GM19025 (cell line): ENCODE measurements around the gene CENPW.

ENCODE experiments used
- ATAC-seq: cut with Tn5 transposase; IDR thresholded peaks from one replicate; pipeline ENCODE4 v1.9.1; 2021; ENCODE audit warnings: mild to moderate bottlenecking, low read depth, moderate library complexity; ENCODE audit not compliant: unreplicated experiment

CENPW gene

DNA sequence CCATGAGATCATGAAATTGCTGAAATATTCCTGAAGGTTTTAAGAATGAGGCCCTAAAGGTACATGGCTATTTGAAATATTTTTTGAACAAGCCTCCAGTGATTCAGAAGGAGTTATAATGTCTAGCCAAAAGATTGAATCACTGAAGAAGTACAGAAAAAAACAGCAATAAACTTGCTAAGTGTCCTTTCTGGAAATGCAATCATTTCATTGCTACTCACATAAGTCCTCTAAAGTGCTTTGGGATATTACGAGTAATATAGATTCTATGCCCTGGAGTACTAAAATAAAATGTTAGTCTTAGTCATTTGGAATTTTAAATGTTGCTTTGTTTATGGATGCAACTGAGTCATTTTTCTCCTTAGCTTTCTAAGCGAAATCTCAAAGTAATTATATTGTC, 32.7 kb downstream of the CENPW start:
- no peak for ATAC-seq

DNA sequence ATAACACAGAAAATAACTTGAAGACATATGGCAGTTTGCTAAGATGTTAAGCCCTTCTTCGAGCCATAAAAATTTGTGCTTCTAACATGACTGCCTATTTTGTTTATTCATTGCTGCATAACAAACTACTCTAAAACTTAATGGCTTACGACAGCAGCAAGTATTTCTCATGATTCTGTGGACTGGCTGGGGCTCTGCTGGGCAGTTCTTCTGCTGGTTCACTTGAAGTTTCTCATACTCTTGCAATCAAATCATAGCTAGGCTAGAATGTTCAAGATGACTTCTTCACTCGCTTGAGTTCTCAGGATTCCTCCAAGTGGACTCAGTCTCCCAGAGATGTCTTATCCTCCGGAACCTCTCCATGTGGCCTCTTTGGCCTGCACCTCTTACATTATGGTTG, 33.4 kb downstream of the CENPW start:
- no peak for ATAC-seq

DNA sequence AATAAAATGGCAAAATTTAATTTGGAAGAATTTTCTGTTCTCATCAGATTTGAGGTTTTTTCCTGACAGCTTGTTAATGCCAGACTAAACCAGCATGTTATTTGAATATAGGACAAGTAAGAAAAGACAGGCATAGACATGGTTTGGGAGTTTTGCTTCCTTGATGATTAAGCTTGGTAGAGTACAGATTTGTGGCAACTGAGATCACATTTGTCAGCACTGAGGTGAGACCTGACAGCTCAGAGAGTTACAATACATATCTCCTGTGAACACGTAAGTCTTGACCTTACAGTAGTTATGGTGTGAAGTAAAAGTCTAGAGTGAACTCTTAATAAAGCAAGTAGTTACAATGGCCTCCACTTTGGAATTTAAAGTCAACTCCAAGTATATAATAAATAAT, 34.5 kb downstream of the CENPW start:
- ATAC-seq = no peak

DNA sequence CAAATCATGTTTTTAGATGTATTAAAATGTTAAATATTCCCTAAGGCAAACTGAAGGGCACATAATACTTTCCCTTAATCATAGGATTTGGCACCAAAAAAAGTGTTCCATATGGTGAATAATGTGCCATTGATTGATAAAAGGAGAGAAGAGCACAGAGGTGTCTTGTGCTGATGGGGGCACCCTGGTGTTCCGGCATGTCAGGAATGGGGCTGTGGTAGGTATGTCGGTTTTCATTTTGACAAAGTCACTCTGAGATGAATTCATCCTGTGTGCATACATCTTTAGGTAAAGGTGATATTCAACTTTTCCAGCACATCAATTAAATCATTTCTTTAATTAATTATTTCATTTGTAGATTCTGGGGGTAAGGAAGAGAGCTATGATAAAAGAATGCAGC, 36.8 kb downstream of the CENPW start:
- ATAC-seq = no peak

DNA sequence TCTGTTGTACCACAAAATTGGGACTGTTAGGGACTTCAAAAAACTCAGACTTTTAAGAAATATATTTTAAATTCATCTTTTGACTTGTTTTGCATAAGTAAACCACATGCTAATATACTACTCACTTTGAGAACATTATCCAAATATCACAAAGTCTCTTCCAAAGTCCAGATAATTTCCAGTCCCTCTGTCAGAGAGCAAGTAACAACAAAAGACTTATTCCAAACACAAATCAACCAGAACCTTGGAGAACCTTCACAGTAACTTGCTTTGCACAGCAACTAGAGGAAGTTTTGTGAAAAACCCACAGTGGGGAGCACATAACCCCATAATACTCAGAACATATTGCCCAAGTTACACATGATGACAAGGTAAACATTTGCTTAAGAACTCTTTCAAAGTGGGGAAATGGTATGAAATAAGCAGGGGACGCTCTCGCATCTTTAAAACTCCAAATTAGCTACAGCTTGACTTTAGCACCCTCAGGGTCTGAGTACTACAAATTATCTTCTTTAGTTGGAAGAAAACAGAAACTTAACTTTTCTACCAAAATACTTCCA, 37.8 kb downstream of the CENPW start:
- no peak for ATAC-seq

DNA sequence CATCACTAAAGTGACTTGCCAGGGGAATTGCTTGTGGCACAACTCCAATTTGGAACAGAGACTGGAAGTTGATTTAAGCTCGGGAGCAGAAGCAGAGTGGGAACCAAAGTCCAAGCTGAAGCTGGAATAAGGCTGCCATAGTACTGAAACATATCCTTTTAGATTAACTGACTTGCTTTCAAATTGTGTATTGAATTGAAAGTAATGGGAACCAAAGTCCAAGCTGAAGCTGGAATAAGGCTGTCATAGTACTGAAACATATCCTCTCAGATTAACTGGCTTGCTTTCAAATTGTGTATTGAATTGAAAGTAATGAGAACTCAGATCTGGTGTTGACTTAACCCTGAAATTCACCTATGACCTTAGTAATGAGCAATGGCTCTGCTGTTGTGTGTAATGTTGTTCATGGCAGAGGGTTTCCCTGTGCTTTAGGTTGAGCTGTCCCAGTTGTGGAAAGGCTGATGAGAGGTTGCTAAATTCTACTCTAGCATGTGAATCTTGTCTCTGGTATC, 40.2 kb downstream of the CENPW start:
- no peak for ATAC-seq

DNA sequence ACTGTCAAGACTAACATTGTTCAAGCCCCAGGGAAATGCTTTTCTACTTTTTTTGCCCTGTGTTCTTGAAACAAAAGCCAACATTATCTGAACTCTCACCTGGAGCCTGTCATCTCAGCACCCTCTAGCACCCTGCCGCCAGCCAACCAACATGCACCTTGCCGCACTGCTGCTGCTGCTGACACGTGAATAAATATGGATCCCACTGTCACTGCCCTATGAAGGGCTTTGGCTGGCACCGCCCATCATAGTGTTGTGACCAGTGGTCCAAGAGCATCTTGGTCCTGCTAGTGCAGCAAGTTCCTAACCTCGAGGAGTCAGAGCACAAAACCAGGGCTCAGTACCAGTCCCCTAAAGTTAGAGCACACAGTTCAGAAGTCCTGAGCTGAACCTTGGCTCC, 41.6 kb downstream of the CENPW start:
- ATAC-seq = no peak

DNA sequence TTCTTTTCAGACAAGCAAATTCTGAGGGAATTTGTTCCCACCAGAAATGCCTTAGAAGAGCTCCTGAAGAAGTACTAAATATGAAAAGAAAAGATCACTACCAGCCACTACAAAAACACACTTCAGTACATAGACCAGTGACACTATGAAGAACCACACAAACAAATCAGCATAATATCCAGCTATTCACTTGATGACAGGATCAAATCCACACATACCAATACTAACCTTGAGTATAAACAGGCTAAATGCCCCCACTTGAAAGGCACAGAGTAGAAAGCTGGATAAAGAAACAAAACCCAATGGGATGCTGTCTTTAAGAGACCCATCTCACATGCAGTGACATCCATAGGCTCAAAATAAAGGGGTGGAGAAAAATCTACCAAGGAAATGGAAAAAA, 43.3 kb downstream of the CENPW start:
- no peak for ATAC-seq

DNA sequence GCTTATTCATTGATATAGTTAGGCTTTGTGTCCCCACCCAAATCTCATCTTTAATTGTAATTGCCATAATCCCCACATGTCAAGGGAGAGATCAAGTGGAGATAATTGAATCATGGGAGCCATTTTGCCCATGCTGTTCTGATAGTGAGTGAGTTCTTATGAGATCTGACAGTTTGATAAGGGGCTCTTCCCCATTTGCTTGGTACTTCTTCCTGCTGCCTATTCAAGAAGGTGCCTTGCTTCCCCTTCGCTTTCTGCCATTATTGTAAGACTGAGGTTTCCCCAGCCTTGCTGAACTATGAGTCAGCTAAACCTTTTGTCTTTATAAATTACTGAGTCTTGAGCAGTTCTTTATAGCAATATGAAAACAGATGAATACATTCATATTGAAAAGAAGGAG, 45.6 kb downstream of the CENPW start:
- ATAC-seq = no peak

DNA sequence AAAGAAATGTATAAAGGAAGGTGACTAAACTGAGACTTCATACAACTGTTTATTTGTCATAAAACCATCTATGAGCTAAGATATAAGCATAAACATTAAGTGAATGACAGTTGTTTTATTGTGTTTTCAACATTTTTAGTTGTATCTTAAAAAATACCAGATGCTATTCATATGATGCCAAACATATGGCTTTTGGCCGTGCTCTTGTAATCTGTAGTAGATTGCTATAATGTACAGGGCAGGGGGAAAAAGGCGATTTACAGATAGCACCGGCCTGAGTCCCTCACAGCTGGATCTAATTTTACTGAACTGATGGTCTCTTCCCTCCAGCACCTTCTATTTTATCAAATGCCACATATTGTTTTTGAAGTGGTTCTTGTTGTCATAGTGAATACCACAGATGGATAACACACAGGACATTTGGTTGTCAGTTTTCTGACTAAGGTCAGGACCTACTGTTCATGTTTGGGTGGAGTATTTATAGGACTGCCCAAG, 48.2 kb downstream of the CENPW start:
- no peak for ATAC-seq

DNA sequence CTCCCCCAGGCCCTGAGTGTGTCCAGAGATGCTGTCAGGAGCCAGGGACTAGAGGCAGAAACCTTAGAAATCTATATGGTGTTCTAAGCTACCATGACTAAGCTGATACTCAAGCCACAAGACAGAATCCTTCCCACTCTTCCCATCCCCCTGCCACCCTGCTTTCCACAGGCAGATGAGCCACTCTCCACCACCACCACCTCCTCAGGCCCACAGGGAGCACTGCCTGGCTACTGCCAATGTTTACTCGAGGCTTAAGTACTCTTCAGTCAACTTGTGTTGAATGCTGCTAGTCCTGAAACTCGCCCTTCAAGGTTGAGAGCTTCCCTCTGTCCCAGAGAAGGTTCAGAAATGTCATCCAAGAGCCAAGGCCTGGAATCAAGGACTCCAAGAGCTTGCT, 56.2 kb downstream of the CENPW start:
- no peak for ATAC-seq
